AG04450 (cell line): ENCODE results near the gene KCNK3. TPM values are rescaled to one million over a fixed set of nuclear protein-coding genes. Genes with fewer than 3 reads are reported as not detected.

Experiments
- CTCF ChIA-PET: fragments of 300-600, 350-600 bp; formaldehyde crosslinking; extraction: SDS; loops from one replicate; lab custom pipeline; 2022; ENCODE audit warnings: antibody characterized with exemption, inconsistent platforms; lab: Charles Lee
- POLR2A ChIA-PET: fragments of 350-600 bp; formaldehyde crosslinking; extraction: SDS; loops from one replicate; lab custom pipeline; 2021; ENCODE audit warnings: antibody characterized with exemption, inconsistent platforms; lab: Yijun Ruan, JAX
- DNase-seq: peaks from one replicate; pipeline ENCODE4 v3.0.0-alpha.2; 2011; ENCODE audit warnings: low read depth, low spot score
- H3K27ac ChIP-seq: one replicate; pipeline ENCODE4 v1.5.1; 2012; ENCODE audit warnings: low read depth, low read length, control low read depth
- H3K27me3 ChIP-seq: one replicate; pipeline ENCODE4 v1.6.0; 2012; ENCODE audit warnings: low read length; ENCODE audit not compliant: control insufficient read depth, insufficient read depth
- H3K4me3 ChIP-seq: 2 replicates; pipeline ENCODE4 v1.5.1; 2011; ENCODE audit warnings: mild to moderate bottlenecking, low read depth, low read length, control low read depth
- H3K9me3 ChIP-seq: 2 replicates; pipeline ENCODE4 v1.5.1; 2012; ENCODE audit warnings: low read length; ENCODE audit not compliant: control insufficient read depth, insufficient read depth
- polyA plus RNA-seq: library from polyadenylated mRNA; depleted of rRNA; stranded (reverse); fragments of >200 nt; gene quantifications from 2 replicates; pipeline ENCODE4 v1.2.3, GENCODE V29; 2011
- TF ChIP-seq, protein P1 (sequence below): IDR thresholded peaks from 2 replicates; pipeline ENCODE4 v1.5.1; 2011; ENCODE audit warnings: low read depth, low read length, control low read depth, inconsistent platforms

KCNK3 gene
- polyA plus RNA-seq, 1 experiment: 0.05 TPM

DNA sequence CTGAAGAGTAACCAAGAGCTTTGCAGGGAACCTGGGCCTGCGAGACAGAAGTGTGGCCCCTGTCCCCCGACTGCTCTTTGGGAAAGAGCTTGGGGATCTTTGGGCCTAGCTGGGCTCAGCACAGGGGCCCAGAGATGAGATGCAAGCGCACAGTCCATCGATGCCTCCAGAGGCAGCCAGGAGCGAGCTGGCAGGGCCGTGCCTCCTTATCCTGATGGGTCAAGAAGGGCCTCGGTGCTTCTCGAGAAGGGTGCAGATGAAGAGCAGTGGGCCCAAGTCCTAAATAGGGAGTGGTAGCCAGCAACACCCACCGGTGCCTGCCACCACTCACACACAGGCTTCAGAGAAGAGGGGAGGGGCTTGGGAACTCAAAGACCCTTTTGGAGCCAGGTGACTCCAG is 17.6 kb downstream of the KCNK3 start:
- H3K27me3 ChIP-seq: peaks cover 34% of the 10 kb centered on the region
- ChIA-PET CTCF (no interaction called here), POLR2A (interaction anchor here (1.0 kb wide), 1 partner anchor 99 kb away, joined by 3 read pairs; no protein-coding TSS in a partner anchor)

DNA sequence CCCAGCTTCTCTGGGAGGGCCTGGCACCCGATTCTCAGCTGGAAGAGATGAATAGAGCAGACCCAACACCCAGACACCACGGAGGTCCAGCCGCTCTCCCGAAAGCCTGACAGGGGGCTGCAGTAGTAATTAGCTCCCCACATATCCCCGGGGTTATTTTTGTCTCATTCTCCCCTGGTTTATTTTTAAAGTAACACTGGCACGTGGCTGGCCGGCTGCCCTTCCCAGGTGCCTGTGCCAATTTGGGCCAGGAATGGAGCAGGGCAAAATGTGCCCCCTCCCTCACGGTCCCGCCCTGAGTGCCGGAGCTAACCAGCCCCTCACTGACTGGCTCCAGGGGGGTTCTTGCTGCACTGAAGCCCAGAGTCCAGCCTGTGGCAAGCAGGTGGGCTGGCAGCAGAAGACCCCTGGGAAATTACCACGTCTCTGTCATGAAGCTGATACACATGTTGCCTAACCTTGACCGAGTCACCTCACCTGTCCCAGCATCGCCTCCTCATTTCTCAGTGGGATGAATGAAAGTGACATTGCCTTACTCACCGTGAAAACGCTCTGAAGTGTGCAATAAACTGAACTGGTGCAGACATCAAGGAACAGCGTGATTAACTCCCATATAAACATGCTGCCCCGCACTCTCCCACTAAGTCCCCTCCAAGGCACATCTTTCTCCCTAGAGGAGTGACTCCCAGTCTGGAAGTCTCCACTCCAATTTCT is 18.4 kb downstream of the KCNK3 start:
- TF ChIP-seq, protein P1, sequence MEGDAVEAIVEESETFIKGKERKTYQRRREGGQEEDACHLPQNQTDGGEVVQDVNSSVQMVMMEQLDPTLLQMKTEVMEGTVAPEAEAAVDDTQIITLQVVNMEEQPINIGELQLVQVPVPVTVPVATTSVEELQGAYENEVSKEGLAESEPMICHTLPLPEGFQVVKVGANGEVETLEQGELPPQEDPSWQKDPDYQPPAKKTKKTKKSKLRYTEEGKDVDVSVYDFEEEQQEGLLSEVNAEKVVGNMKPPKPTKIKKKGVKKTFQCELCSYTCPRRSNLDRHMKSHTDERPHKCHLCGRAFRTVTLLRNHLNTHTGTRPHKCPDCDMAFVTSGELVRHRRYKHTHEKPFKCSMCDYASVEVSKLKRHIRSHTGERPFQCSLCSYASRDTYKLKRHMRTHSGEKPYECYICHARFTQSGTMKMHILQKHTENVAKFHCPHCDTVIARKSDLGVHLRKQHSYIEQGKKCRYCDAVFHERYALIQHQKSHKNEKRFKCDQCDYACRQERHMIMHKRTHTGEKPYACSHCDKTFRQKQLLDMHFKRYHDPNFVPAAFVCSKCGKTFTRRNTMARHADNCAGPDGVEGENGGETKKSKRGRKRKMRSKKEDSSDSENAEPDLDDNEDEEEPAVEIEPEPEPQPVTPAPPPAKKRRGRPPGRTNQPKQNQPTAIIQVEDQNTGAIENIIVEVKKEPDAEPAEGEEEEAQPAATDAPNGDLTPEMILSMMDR: no peak
- CTCF ChIA-PET: no interaction called here

More for the DNA sequence above, 17.6 kb downstream of the KCNK3 start:
- TF ChIP-seq, protein P1: no peak
- H3K4me3 ChIP-seq: no peak overlapping the region
- H3K9me3 ChIP-seq: no peaks in the 10 kb centered on the region; the same call in 1 of the 2 replicates
- DNase-seq: no peak
- H3K27ac ChIP-seq: no peak overlapping the region

DNA sequence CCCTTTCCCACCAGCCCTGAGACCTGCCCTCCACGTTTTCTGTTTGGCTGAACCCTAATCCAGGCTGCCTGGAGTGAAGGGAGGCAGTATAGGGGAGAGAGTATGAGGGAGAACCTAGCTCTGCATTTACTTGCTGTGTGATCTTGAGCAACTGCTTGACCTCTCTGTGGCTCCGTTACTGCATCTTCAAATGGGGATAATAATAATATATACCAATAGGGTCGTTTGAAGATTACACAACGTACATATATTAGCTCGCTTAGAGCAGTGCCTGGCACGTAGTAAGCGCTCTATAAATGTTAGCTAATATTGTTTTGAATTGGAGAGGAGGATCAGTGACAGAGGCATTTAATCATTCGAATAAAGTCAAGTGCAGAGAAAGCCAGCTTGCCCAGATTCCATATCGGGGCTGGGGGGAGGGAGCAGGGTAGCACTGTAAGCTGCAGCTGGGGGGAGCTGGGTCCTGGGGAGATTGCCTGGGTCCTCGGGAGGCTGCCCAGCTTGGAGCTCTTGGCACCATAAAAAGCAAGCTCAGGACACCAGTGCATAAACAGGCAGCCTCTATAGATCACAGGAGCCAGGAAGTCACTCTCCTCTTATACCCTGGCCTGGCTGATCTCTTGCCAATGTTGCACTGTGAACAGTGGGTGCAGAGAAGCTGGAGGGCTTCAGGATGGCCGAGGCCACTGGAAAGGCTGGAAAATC is 19.1 kb downstream of the KCNK3 start:
- POLR2A ChIA-PET: no interaction called here
- no peak for DNase-seq
- peaks cover 34% of the 10 kb centered on the region for H3K27me3 ChIP-seq
- no peak overlapping the region for H3K27ac ChIP-seq
- CTCF ChIA-PET: no interaction called here
- TF ChIP-seq, protein P1: no peak
- no peaks in the 10 kb centered on the region; the same call in 1 of the 2 replicates for H3K9me3 ChIP-seq
- no peak overlapping the region for H3K4me3 ChIP-seq

More for the DNA sequence above, 18.4 kb downstream of the KCNK3 start:
- DNase-seq: no peak
- Histone ChIP-seq H3K27me3 (peaks cover 34% of the 10 kb centered on the region), H3K27ac (no peak overlapping the region), H3K4me3 (no peak overlapping the region), H3K9me3 (no peaks in the 10 kb centered on the region; the same call in 1 of the 2 replicates)
- POLR2A ChIA-PET: no interaction called here

DNA sequence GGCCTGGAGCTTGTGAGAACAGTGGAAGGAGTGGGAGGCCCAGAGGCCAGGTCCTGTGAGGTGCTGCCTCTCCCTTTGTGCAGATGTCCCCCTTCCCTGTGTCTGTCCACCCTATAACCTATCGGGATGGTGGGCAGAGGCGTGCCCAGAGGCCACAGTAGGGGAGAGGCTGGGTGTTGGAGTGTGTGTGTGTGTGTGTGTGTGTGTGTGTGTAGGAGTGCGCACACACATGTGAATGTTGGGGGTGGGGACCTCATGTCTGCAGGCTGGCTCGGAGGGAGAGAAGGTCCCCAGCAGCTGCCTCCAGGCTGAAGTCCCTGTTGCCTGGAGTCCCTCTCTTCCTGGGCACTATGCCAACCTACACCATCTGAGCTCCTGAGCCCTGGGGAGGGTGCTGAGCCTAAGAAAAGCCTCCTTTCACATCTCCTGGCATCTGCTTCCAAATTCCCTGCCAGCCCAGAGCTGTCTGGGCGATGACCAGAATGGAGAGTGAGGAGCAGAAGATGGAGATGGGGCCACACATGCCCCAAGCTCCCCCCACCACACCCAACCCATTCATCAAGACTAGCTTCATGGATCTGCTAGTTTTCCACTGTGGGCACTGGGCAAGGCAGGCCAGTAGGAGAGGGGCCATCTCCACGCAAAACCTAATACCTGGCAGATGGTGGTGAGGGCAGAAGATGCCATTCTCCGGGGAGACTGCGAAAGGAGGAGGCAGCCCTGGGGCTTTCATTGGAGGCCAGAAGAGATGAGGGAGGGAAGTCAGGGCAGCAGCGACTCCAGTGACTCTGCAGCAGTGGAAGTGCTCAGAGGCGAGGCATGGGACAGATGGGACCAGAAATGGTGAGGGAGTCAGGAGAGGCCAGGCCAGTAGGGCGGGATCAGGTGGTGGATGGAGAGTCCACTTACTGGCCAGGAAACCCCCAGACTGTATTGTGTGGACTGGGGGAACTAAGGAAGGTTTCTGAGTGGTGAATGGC is 20.3 kb downstream of the KCNK3 start:
- H3K27me3 ChIP-seq: peaks cover 27% of the 10 kb centered on the region
- ChIA-PET CTCF (interaction anchor here (0.6 kb wide), 1 partner anchor 53 kb away, joined by 3 read pairs; no protein-coding TSS in a partner anchor), POLR2A (no interaction called here)
- no peak overlapping the region for H3K27ac ChIP-seq
- no peaks in the 10 kb centered on the region; the same call in 1 of the 2 replicates for H3K9me3 ChIP-seq
- DNase-seq: no peak
- TF ChIP-seq, protein P1: no peak
- H3K4me3 ChIP-seq: no peak overlapping the region
